ENCODE results near the gene RPTOR.

Gene RPTOR

DNA sequence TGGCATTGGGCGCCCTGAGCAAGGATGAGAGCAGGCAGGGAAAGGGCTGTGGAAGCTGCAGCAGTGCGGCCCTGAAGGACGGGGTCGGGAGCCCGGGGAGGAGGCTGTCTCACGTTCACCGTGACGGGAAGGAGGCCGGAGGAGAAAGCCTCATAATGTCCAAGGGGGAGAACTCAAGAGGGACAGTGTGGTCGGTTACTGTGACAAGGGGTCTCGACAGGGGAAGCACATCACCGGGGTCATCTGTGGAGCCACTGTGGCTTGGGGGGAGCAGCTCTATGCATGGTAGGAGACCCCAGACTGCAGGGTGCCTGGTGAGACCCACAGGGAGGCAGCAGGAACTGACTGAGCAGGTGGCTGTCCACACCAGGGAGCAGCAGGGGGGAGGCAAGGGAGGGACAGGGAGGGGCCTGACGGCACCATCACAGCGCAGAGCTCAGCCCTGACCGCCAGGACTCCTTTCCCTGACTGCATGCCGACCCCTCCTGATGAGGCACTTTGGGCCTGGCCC lies 292.4 kb downstream of the RPTOR start:
- no peak overlapping the region for H3K4me2 ChIP-seq (ENCODE audit: insufficient read depth, low read length, poor library complexity, severe bottlenecking)
- H2BK12ac ChIP-seq (ENCODE audit: low read length), result no peak overlapping the region
- WGBS, 2 donors (ENCODE audit: extremely low coverage in 2 of 2, insufficient read length in 2 of 2, insufficient replicate concordance in 1 of 2), result no CpG with 5 or more reads among the region's 16 CpGs

DNA sequence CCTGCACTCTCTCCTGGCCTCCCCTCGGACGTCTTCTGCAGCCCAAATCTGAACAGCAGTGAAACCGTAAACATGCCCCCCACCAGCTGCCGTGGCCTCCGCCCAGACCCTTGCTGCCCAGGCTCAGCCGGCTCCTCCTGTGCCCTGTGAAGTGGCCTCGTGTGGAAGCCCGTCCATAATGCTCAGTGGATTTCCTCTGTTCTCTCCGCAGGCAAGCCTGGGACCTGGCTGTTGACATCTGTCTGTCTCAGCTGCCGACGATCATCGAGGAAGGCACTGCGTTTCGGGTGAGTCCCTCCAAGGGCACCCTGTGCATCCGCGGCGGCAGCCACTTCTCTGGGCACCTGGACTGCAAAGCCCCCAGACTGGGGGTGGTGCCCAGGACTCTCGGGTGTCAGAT lies 293.1 kb downstream of the RPTOR start:
- no CpG with 5 or more reads among the region's 18 CpGs for WGBS, 2 donors (ENCODE audit: extremely low coverage in 2 of 2, insufficient read length in 2 of 2, insufficient replicate concordance in 1 of 2)
- Histone ChIP-seq H3K18ac (ENCODE audit: low read length) (no peak overlapping the region), H2BK120ac (ENCODE audit: low read depth, low read length) (no peak overlapping the region), H3K27me3 (ENCODE audit: control insufficient read depth in 3 of 3, insufficient read depth in 3 of 3, low read depth in 1 of 3, low read length in 3 of 3) (no peaks in the 10 kb centered on the region), H4K8ac (ENCODE audit: low read depth, low read length) (no peak overlapping the region), H3K4ac (ENCODE audit: low read length) (no peak overlapping the region), H3K27ac (replicated peaks; ENCODE audit: low read length) (no peak overlapping the region), H3K9me3 (replicated peaks in 1 of 2; ENCODE audit: control insufficient read depth in 2 of 2, insufficient read depth in 1 of 2, low read depth in 1 of 2, low read length in 2 of 2) (no peaks in the 10 kb centered on the region), H3K23ac (ENCODE audit: low read depth, low read length, poor library complexity) (no peak overlapping the region), H2BK12ac (ENCODE audit: low read length) (no peak overlapping the region), H3K9ac (ENCODE audit: low read depth, low read length, poor library complexity) (no peak overlapping the region), H2AFZ (ENCODE audit: low read length) (no peak overlapping the region), H3K4me3 (ENCODE audit: low read length in 2 of 2) (no peak overlapping the region), H3K79me1 (ENCODE audit: low read depth, low read length) (peaks cover 1% of the 10 kb centered on the region), H2BK5ac (ENCODE audit: low read length) (no peak overlapping the region), H3K4me2 (ENCODE audit: insufficient read depth, low read length, poor library complexity, severe bottlenecking) (no peak overlapping the region), H3K14ac (ENCODE audit: low read length) (peak overlapping the region; percentile 85), H3K36me3 (replicated peaks in 1 of 2; ENCODE audit: control insufficient read depth in 2 of 2, insufficient read depth in 2 of 2, low read length in 2 of 2) (no peaks in the 10 kb centered on the region), H4K91ac (ENCODE audit: low read depth, low read length, poor library complexity) (no peak overlapping the region), H2BK15ac (ENCODE audit: low read length) (no peak overlapping the region), H3K4me1 (ENCODE audit: control insufficient read depth in 2 of 2, insufficient read depth in 1 of 2, low read depth in 1 of 2, low read length in 2 of 2) (peaks cover 6 to 12% of the 10 kb centered on the region in 2 donors), H2AK5ac (ENCODE audit: low read depth, low read length) (no peak overlapping the region)
- DNase-seq (ENCODE audit: low spot score), result no peak

More for the DNA sequence above, 292.4 kb downstream of the RPTOR start:
- Histone ChIP-seq H3K36me3 (replicated peaks in 1 of 2; ENCODE audit: control insufficient read depth in 2 of 2, insufficient read depth in 2 of 2, low read length in 2 of 2) (no peaks in the 10 kb centered on the region), H2AFZ (ENCODE audit: low read length) (no peak overlapping the region), H3K4ac (ENCODE audit: low read length) (no peak overlapping the region), H3K27ac (replicated peaks; ENCODE audit: low read length) (no peak overlapping the region), H3K9me3 (replicated peaks in 1 of 2; ENCODE audit: control insufficient read depth in 2 of 2, insufficient read depth in 1 of 2, low read depth in 1 of 2, low read length in 2 of 2) (peaks cover 0 to under 1% of the 10 kb centered on the region in 2 donors), H2AK5ac (ENCODE audit: low read depth, low read length) (no peak overlapping the region), H3K27me3 (ENCODE audit: control insufficient read depth in 3 of 3, insufficient read depth in 3 of 3, low read depth in 1 of 3, low read length in 3 of 3) (no peaks in the 10 kb centered on the region), H2BK5ac (ENCODE audit: low read length) (no peak overlapping the region), H3K4me3 (ENCODE audit: low read length in 2 of 2) (no peak overlapping the region), H4K91ac (ENCODE audit: low read depth, low read length, poor library complexity) (peak overlapping the region; percentile 76), H3K14ac (ENCODE audit: low read length) (peak overlapping the region; percentile 84), H3K79me1 (ENCODE audit: low read depth, low read length) (peaks cover 1% of the 10 kb centered on the region), H2BK120ac (ENCODE audit: low read depth, low read length) (no peak overlapping the region), H2BK15ac (ENCODE audit: low read length) (peak overlapping the region; percentile 31), H3K9ac (ENCODE audit: low read depth, low read length, poor library complexity) (peak overlapping the region; percentile 35), H3K18ac (ENCODE audit: low read length) (peak overlapping the region; percentile 65), H3K23ac (ENCODE audit: low read depth, low read length, poor library complexity) (peak overlapping the region; percentile 86), H4K8ac (ENCODE audit: low read depth, low read length) (no peak overlapping the region), H3K4me1 (ENCODE audit: control insufficient read depth in 2 of 2, insufficient read depth in 1 of 2, low read depth in 1 of 2, low read length in 2 of 2) (peaks cover 12 to 18% of the 10 kb centered on the region in 2 donors)
- DNase-seq (ENCODE audit: low spot score), result no peak

DNA sequence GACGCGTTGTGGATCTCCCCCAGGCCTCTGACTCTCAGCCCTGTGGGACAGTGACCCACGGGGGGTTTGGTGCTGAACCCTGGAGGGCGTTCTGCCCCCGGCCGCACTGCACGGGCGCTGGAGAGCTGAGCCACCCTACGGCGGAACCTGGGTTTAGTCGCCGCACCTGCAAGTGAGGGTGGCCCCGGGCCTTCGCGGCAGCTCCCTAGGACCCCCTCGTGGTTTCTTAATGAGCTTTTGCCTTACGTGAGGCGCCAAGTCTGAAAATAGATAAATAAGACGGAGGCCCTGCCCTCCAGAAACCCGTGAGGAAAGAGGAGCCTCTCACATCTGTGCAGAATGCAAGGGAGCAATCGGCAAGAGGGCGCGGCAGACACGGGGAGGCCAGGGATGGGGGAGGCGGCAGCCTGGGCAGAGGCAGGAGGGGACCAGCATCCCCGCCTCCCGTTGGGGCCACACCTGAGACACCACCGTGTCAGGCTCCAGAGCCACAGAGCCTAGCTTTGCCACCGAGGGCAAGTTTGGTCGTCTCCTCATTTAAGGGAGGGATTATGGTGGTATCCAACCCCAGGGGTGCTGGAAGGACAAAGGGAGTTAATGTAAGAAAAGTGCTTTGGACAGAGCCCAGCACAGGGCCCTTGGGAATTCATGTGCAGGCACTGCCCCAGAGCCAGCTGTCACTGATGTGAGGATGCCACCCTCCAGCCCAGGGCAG lies 293.8 kb downstream of the RPTOR start:
- Histone ChIP-seq H3K23ac (ENCODE audit: low read depth, low read length, poor library complexity) (no peak overlapping the region), H3K79me1 (ENCODE audit: low read depth, low read length) (peaks cover 1% of the 10 kb centered on the region), H3K9me3 (replicated peaks in 1 of 2; ENCODE audit: control insufficient read depth in 2 of 2, insufficient read depth in 1 of 2, low read depth in 1 of 2, low read length in 2 of 2) (no peaks in the 10 kb centered on the region), H2BK120ac (ENCODE audit: low read depth, low read length) (no peak overlapping the region), H2BK15ac (ENCODE audit: low read length) (no peak overlapping the region), H3K4me3 (ENCODE audit: low read length in 2 of 2) (no peak overlapping the region), H3K4me2 (ENCODE audit: insufficient read depth, low read length, poor library complexity, severe bottlenecking) (no peak overlapping the region), H4K8ac (ENCODE audit: low read depth, low read length) (no peak overlapping the region), H3K4me1 (ENCODE audit: control insufficient read depth in 2 of 2, insufficient read depth in 1 of 2, low read depth in 1 of 2, low read length in 2 of 2) (peaks cover 3 to 7% of the 10 kb centered on the region in 2 donors), H2AK5ac (ENCODE audit: low read depth, low read length) (no peak overlapping the region), H3K9ac (ENCODE audit: low read depth, low read length, poor library complexity) (no peak overlapping the region), H2BK5ac (ENCODE audit: low read length) (no peak overlapping the region), H3K36me3 (replicated peaks in 1 of 2; ENCODE audit: control insufficient read depth in 2 of 2, insufficient read depth in 2 of 2, low read length in 2 of 2) (no peaks in the 10 kb centered on the region), H3K4ac (ENCODE audit: low read length) (no peak overlapping the region), H4K91ac (ENCODE audit: low read depth, low read length, poor library complexity) (no peak overlapping the region), H2AFZ (ENCODE audit: low read length) (no peak overlapping the region), H3K14ac (ENCODE audit: low read length) (no peak overlapping the region), H3K27me3 (ENCODE audit: control insufficient read depth in 3 of 3, insufficient read depth in 3 of 3, low read depth in 1 of 3, low read length in 3 of 3) (no peaks in the 10 kb centered on the region), H3K18ac (ENCODE audit: low read length) (peak overlapping the region; percentile 33), H3K27ac (replicated peaks; ENCODE audit: low read length) (no peak overlapping the region), H2BK12ac (ENCODE audit: low read length) (no peak overlapping the region)
- DNase-seq (ENCODE audit: low spot score), result no peak
- no CpG with 5 or more reads among the region's 30 CpGs for WGBS, 2 donors (ENCODE audit: extremely low coverage in 2 of 2, insufficient read length in 2 of 2, insufficient replicate concordance in 1 of 2)

DNA sequence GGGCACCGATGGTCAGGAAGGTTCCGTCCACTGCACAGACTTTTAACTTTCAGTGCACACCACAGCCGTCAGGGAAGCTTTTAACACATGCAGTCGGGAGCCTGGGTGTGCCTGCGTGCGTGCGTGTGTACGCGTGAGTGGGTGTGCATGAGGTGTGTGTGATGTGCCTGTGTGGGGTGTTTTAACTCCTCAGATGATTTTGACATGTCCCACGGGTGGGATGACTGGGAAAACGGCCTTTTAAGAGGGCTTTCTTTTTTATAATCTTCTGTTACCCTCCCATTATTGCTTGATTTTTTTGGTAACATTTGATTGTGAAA lies 294.3 kb downstream of the RPTOR start:
- Histone ChIP-seq H3K4me3 (ENCODE audit: low read length in 2 of 2) (no peak overlapping the region), H3K9me3 (replicated peaks in 1 of 2; ENCODE audit: control insufficient read depth in 2 of 2, insufficient read depth in 1 of 2, low read depth in 1 of 2, low read length in 2 of 2) (no peaks in the 10 kb centered on the region), H3K4me1 (ENCODE audit: control insufficient read depth in 2 of 2, insufficient read depth in 1 of 2, low read depth in 1 of 2, low read length in 2 of 2) (peaks cover 2 to 6% of the 10 kb centered on the region in 2 donors), H3K27me3 (ENCODE audit: control insufficient read depth in 3 of 3, insufficient read depth in 3 of 3, low read depth in 1 of 3, low read length in 3 of 3) (no peaks in the 10 kb centered on the region), H2BK5ac (ENCODE audit: low read length) (no peak overlapping the region), H4K91ac (ENCODE audit: low read depth, low read length, poor library complexity) (no peak overlapping the region), H3K14ac (ENCODE audit: low read length) (no peak overlapping the region), H3K18ac (ENCODE audit: low read length) (no peak overlapping the region), H2AFZ (ENCODE audit: low read length) (no peak overlapping the region), H3K27ac (replicated peaks; ENCODE audit: low read length) (no peak overlapping the region), H2BK12ac (ENCODE audit: low read length) (no peak overlapping the region), H3K23ac (ENCODE audit: low read depth, low read length, poor library complexity) (no peak overlapping the region), H3K4me2 (ENCODE audit: insufficient read depth, low read length, poor library complexity, severe bottlenecking) (no peak overlapping the region), H3K79me1 (ENCODE audit: low read depth, low read length) (peaks cover 1% of the 10 kb centered on the region), H3K9ac (ENCODE audit: low read depth, low read length, poor library complexity) (no peak overlapping the region), H3K4ac (ENCODE audit: low read length) (no peak overlapping the region), H4K8ac (ENCODE audit: low read depth, low read length) (no peak overlapping the region), H2BK15ac (ENCODE audit: low read length) (no peak overlapping the region), H2BK120ac (ENCODE audit: low read depth, low read length) (no peak overlapping the region), H3K36me3 (replicated peaks in 1 of 2; ENCODE audit: control insufficient read depth in 2 of 2, insufficient read depth in 2 of 2, low read length in 2 of 2) (no peaks in the 10 kb centered on the region), H2AK5ac (ENCODE audit: low read depth, low read length) (no peak overlapping the region)
- no peak for DNase-seq (ENCODE audit: low spot score)
- WGBS, 2 donors (ENCODE audit: extremely low coverage in 2 of 2, insufficient read length in 2 of 2, insufficient replicate concordance in 1 of 2), result no CpG with 5 or more reads among the region's 11 CpGs

Measured in neuronal stem cell (in vitro differentiated cells).